KBM-7 (cell line): ENCODE results near the gene CYB5R3.

Experiments
- DNase-seq: peaks from one replicate; pipeline ENCODE4 v3.0.0-alpha.2; 2015
- in situ Hi-C: fragments of 300-500 bp; cut with MboI; formaldehyde crosslinking; loops from 2 replicates; pipeline ENCODE4 v1.14.3; 2020; ENCODE audit warnings: low sequenced_read_pairs, low pct_unique_long_range_greater_than_20kb, mixed read lengths

CYB5R3 gene

GRCh38 chr22:42648017-42648367 lies 1.2 kb downstream of the CYB5R3 start:
- no peak for DNase-seq
- in situ Hi-C loops: no loop called here

GRCh38 chr22:42646569-42647525 lies 2.3 kb downstream of the CYB5R3 start:
- in situ Hi-C loops: no loop called here
- DNase-seq: peak; percentile 14

- in situ Hi-C loops: no loop called here
Observed at GRCh38 chr22:42645938-42646568, 3.1 kb downstream of the CYB5R3 start.

GRCh38 chr22:42645341-42645937 lies 3.8 kb downstream of the CYB5R3 start:
- DNase-seq: no peak
- in situ Hi-C loops: no loop called here

More at GRCh38 chr22:42645938-42646568, 3.1 kb downstream of the CYB5R3 start:
- DNase-seq: no peak

GRCh38 chr22:42644422-42645340 lies 4.5 kb downstream of the CYB5R3 start:
- in situ Hi-C loops: no loop called here

GRCh38 chr22:42643634-42644421 lies 5.4 kb downstream of the CYB5R3 start:
- DNase-seq: no peak
- in situ Hi-C loops: no loop called here

More at GRCh38 chr22:42644422-42645340, 4.5 kb downstream of the CYB5R3 start:
- DNase-seq: peak; percentile 49

GRCh38 chr22:42642806-42643633 lies 6.2 kb downstream of the CYB5R3 start:
- peak; percentile 78 for DNase-seq
- in situ Hi-C loops: no loop called here

- in situ Hi-C loops: no loop called here
Observed at GRCh38 chr22:42641801-42642413, 7.3 kb downstream of the CYB5R3 start.

GRCh38 chr22:42639541-42640241 lies 9.5 kb downstream of the CYB5R3 start:
- in situ Hi-C loops: no loop called here
- DNase-seq: no peak

More at GRCh38 chr22:42641801-42642413, 7.3 kb downstream of the CYB5R3 start:
- DNase-seq: no peak

GRCh38 chr22:42637555-42637954 lies 11.6 kb downstream of the CYB5R3 start:
- in situ Hi-C loops: no loop called here
- no peak for DNase-seq

GRCh38 chr22:42636506-42636905 lies 12.7 kb downstream of the CYB5R3 start:
- no peak for DNase-seq
- in situ Hi-C loops: no loop called here

- no peak for DNase-seq
- in situ Hi-C loops: no loop called here
Observed at GRCh38 chr22:42635531-42635930, 13.7 kb downstream of the CYB5R3 start.

GRCh38 chr22:42633013-42633412 lies 16.2 kb downstream of the CYB5R3 start:
- DNase-seq: no peak
- in situ Hi-C loops: no loop called here

GRCh38 chr22:42632096-42632495 lies 17.1 kb downstream of the CYB5R3 start:
- in situ Hi-C loops: no loop called here
- DNase-seq: no peak

GRCh38 chr22:42630901-42631602 lies 18.1 kb downstream of the CYB5R3 start:
- DNase-seq: no peak
- in situ Hi-C loops: no loop called here

GRCh38 chr22:42630211-42630610 lies 19.0 kb downstream of the CYB5R3 start:
- DNase-seq: no peak
- in situ Hi-C loops: no loop called here
